Natural killer cell (primary cell): ENCODE data around the gene GPR26. TPM values are rescaled to one million over a fixed set of nuclear protein-coding genes. Genes with fewer than 3 reads are reported as not detected.

Source experiments
- ATAC-seq, 3 donors: fragments of 150-1000 bp in 2 of 3; fragments of 200-7000 bp in 1 of 3; cut with Tn5 transposase; 1 replicate in 1 of 3; 2 replicates in 2 of 3; pipeline ENCODE4 v1.10.0; 2021; ENCODE audit warnings: mild to moderate bottlenecking in 2 of 3, moderate library complexity in 2 of 3
- DNase-seq, 2 donors: peaks; one replicate each; pipeline versions ENCODE4 v3.0.0 to v3.0.0-alpha.2; 2013 to 2021; ENCODE audit warnings: mixed read lengths in 1 of 2
- H3K27ac ChIP-seq: one replicate; pipeline ENCODE4 v1.5.1; 2013; ENCODE audit warnings: mild to moderate bottlenecking, low read length
- H3K27me3 ChIP-seq: one replicate; pipeline ENCODE4 v1.6.1; 2013; ENCODE audit warnings: low read length; ENCODE audit not compliant: control insufficient read depth, insufficient read depth
- H3K36me3 ChIP-seq: one replicate; pipeline ENCODE4 v1.6.1; 2013; ENCODE audit warnings: low read length; ENCODE audit not compliant: control insufficient read depth, insufficient read depth
- H3K4me1 ChIP-seq: one replicate; pipeline ENCODE4 v1.6.1; 2013; ENCODE audit warnings: low read length; ENCODE audit not compliant: control insufficient read depth, insufficient read depth
- H3K4me3 ChIP-seq: one replicate; pipeline ENCODE4 v1.5.1; 2013; ENCODE audit warnings: low read length
- H3K9me3 ChIP-seq: one replicate; pipeline ENCODE4 v1.6.1; 2013; ENCODE audit warnings: low read length; ENCODE audit not compliant: control insufficient read depth, insufficient read depth
- H3K27ac Mint-ChIP-seq, 2 donors: one replicate each; pipeline ENCODE4 v1.8.0; 2022; ENCODE audit warnings: mild to moderate bottlenecking in 2 of 2, mixed read lengths in 2 of 2, moderate library complexity in 1 of 2
- H3K27me3 Mint-ChIP-seq, 2 donors: one replicate each; pipeline ENCODE4 v1.8.0; 2022; ENCODE audit warnings: low read depth in 2 of 2, mixed read lengths in 2 of 2
- H3K36me3 Mint-ChIP-seq: one replicate; pipeline ENCODE4 v1.8.0; 2022; ENCODE audit warnings: mixed read lengths
- H3K4me1 Mint-ChIP-seq, 2 donors: one replicate each; pipeline ENCODE4 v1.8.0; 2022; ENCODE audit warnings: mixed read lengths in 2 of 2
- H3K4me3 Mint-ChIP-seq: one replicate; pipeline ENCODE4 v1.8.0; 2022; ENCODE audit warnings: mild to moderate bottlenecking, moderate library complexity, mixed read lengths
- H3K9me3 Mint-ChIP-seq, 2 donors: one replicate each; pipeline ENCODE4 v1.8.0; 2022; ENCODE audit warnings: mixed read lengths in 2 of 2
- WGBS: methylation state at CpG from one replicate; pipeline ENCODE4 v1.1.7; 2013; ENCODE audit warnings: missing lambda C conversion rate; ENCODE audit not compliant: insufficient coverage; 5-methylcytosine and 5-hydroxymethylcytosine counted together
- intact Hi-C: fragments of 100-400 bp; cut with micrococcal nuclease; formaldehyde crosslinking; loops from one replicate; pipeline ENCODE4 v1.14.2; 2022
- total RNA-seq, 4 donors: library from RNA; stranded (reverse); fragments of 120-200 nt in 1 of 4; gene quantifications; one replicate each; pipeline versions ENCODE4 v1.2.3 to v1.2.4, GENCODE V29; 2013 to 2022
- TF ChIP-seq, protein P1 (sequence below): fragments of 200-600 bp; IDR thresholded peaks from one replicate; pipeline ENCODE4 v1.8.0; 2022; ENCODE audit warnings: antibody characterized with exemption

GPR26 gene
- total RNA-seq, 3 donors from 2014 or later (not counting 1 experiment from before 2014, with no cell fraction given) = not detected

DNA sequence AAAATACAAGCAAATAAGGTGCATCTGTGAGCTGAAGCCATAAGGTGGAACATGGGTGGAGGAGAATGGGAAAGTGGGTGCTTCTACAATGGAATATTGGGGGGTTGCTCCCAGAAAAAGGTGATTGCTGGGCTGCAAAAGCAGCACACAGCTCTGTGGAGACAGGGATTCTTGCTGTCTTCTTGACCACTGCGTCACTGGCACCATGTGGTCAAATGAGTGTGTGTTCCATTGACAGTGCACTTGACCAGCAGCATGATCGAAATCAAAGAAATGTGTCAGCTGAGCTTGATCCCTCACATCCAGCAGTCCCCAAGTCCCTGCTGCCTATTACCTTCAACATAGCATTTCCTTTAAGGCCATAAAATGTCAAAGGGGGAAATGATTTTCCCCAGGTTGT is 56.2 kb downstream of the GPR26 start:
- Histone ChIP-seq H3K27me3 (no peaks in the 10 kb centered on the region), H3K27ac (no peak overlapping the region), H3K9me3 (no peaks in the 10 kb centered on the region), H3K4me3 (no peak overlapping the region), H3K4me1 (no peaks in the 10 kb centered on the region), H3K36me3 (no peaks in the 10 kb centered on the region)
- intact Hi-C loops = no loop called here
- no peak for DNase-seq
- Mint-ChIP-seq H3K4me1 (no peaks in the 10 kb centered on the region), H3K27me3 (peaks cover 0 to 17% of the 10 kb centered on the region in 2 donors), H3K9me3 (no peaks in the 10 kb centered on the region), H3K36me3 (no peaks in the 10 kb centered on the region), H3K4me3 (no peak overlapping the region), H3K27ac (no peak overlapping the region)
- TF ChIP-seq, protein P1, sequence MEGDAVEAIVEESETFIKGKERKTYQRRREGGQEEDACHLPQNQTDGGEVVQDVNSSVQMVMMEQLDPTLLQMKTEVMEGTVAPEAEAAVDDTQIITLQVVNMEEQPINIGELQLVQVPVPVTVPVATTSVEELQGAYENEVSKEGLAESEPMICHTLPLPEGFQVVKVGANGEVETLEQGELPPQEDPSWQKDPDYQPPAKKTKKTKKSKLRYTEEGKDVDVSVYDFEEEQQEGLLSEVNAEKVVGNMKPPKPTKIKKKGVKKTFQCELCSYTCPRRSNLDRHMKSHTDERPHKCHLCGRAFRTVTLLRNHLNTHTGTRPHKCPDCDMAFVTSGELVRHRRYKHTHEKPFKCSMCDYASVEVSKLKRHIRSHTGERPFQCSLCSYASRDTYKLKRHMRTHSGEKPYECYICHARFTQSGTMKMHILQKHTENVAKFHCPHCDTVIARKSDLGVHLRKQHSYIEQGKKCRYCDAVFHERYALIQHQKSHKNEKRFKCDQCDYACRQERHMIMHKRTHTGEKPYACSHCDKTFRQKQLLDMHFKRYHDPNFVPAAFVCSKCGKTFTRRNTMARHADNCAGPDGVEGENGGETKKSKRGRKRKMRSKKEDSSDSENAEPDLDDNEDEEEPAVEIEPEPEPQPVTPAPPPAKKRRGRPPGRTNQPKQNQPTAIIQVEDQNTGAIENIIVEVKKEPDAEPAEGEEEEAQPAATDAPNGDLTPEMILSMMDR = no peak
- ATAC-seq = no peak
- whole genome bisulfite sequencing = 94% methylated on average over 2 of the region's 2 CpGs

DNA sequence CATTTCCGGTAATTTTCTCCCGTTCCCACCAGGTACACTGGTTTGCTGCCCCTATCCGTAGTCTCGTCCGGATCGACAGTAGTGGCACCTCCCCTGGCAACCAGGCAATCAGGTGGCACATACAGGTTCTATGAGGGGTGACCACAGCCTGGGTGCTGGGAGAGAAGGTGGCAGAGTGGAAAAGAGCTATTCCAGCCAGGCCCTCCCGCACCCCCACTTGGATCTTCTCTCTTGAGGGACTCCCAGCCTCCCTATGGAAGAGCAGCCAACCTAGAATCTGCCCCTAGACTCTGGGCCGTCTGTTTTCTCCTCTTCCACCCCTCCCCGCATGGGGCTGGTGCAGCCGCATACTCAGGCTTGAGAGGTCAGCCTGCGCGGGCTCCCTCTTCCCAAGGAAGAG is 58.6 kb downstream of the GPR26 start:
- TF ChIP-seq, protein P1 = no peak
- Mint-ChIP-seq H3K36me3 (no peaks in the 10 kb centered on the region), H3K27ac (no peak overlapping the region), H3K4me3 (no peak overlapping the region), H3K27me3 (peaks cover 0 to 15% of the 10 kb centered on the region in 2 donors), H3K9me3 (no peaks in the 10 kb centered on the region), H3K4me1 (no peaks in the 10 kb centered on the region)
- no peaks in the 10 kb centered on the region for H3K4me1 ChIP-seq
- no peaks in the 10 kb centered on the region for H3K36me3 ChIP-seq
- ATAC-seq (no peak), DNase-seq (no peak)
- 91% methylated on average over 12 of the region's 12 CpGs for WGBS
- intact Hi-C loops = no loop called here
- no peak overlapping the region for H3K4me3 ChIP-seq
- H3K27ac ChIP-seq = no peak overlapping the region
- H3K9me3 ChIP-seq = no peaks in the 10 kb centered on the region
- H3K27me3 ChIP-seq = no peaks in the 10 kb centered on the region

DNA sequence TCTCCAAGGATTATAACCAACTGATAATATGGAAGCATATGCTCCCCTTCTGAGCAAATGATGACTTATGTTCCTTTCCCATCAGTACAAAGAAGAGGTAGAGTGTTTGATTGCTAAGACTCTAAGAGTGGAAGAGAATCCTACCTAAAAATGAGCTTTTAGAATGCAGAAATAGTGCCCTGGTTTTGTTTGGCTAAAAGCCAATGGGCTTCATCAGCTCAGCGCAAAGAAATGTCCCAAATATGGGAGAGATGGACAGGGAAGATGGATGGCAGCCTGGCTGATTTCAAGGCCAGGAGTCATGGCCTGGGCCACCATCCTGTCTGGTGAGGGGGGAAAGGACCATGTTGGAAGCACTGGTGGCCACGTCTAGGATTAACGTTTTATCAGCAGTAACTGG is 60.2 kb downstream of the GPR26 start:
- TF ChIP-seq, protein P1 = no peak
- Mint-ChIP-seq H3K27ac (no peak overlapping the region), H3K4me1 (no peaks in the 10 kb centered on the region), H3K9me3 (no peaks in the 10 kb centered on the region), H3K27me3 (no peaks in the 10 kb centered on the region), H3K4me3 (no peak overlapping the region), H3K36me3 (no peaks in the 10 kb centered on the region)
- Histone ChIP-seq H3K4me3 (no peak overlapping the region), H3K27ac (no peak overlapping the region), H3K9me3 (no peaks in the 10 kb centered on the region), H3K4me1 (no peaks in the 10 kb centered on the region), H3K36me3 (no peaks in the 10 kb centered on the region), H3K27me3 (no peaks in the 10 kb centered on the region)
- intact Hi-C loops = no loop called here
- whole genome bisulfite sequencing = 70% methylated on average over 3 of the region's 3 CpGs
- DNase-seq = no peak
- no peak for ATAC-seq

DNA sequence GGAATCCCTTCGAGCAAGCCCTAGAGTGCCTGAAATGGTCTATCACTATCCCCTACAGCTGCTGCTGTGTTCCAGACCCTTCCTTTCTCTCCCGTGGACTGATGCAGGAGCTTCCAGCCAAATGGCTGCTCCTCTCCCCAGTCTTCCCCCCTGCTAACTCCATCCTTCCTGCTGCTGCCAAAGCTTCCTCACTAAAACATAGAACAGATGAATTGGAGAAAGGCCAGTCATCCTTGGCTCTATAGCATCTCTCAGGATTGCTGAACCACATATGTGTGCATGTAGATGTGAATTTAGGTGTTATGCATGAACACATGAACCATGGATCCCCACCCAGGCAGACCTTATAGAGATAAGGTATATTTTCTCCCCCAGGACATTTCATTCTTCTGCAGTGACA is 60.7 kb downstream of the GPR26 start:
- Mint-ChIP-seq H3K36me3 (no peaks in the 10 kb centered on the region), H3K9me3 (no peaks in the 10 kb centered on the region), H3K4me3 (no peak overlapping the region), H3K4me1 (no peaks in the 10 kb centered on the region), H3K27ac (no peak overlapping the region), H3K27me3 (no peaks in the 10 kb centered on the region)
- no peak overlapping the region for H3K4me3 ChIP-seq
- no peak overlapping the region for H3K27ac ChIP-seq
- WGBS = 68% methylated on average over 2 of the region's 2 CpGs
- TF ChIP-seq, protein P1 = no peak
- intact Hi-C loops = no loop called here
- H3K4me1 ChIP-seq = no peaks in the 10 kb centered on the region
- no peaks in the 10 kb centered on the region for H3K9me3 ChIP-seq
- DNase-seq (no peak), ATAC-seq (no peak)
- no peaks in the 10 kb centered on the region for H3K27me3 ChIP-seq
- H3K36me3 ChIP-seq = no peaks in the 10 kb centered on the region
